GM18505 (cell line): Measurements from ENCODE around the gene POU6F1.

ENCODE experiments used
- ATAC-seq: cut with Tn5 transposase; IDR thresholded peaks from one replicate; pipeline ENCODE4 v1.9.1; 2021; ENCODE audit not compliant: unreplicated experiment
- POLR2A ChIP-seq: IDR thresholded peaks from 4 replicates; pipeline ENCODE4 v1.6.1; 2011; ENCODE audit warnings: borderline replicate concordance; ENCODE audit not compliant: insufficient read depth, insufficient read length; ENCODE audit errors: extremely low read depth

The POU6F1 gene

DNA sequence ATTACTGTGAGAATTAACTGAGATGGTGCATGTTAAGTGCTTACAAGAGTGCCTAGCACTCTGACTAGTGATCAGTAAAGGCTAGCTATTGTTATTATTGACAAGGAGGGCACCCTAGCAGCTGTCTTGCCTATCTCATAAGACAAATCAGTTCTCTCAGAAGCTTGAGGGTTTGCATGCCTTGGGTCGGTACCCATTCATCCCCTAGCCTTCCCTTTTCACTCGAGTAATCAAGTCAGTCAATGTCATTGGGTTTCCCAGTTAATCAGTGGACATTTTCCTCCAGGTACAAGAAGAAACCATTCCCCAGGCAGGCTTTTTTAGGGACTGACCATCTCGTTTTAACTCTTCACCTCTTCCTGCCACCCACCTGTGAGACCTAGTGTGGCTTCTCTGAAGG is 34.5 kb downstream of the POU6F1 start:
- no peak for TF ChIP-seq POLR2A
- ATAC-seq = no peak

DNA sequence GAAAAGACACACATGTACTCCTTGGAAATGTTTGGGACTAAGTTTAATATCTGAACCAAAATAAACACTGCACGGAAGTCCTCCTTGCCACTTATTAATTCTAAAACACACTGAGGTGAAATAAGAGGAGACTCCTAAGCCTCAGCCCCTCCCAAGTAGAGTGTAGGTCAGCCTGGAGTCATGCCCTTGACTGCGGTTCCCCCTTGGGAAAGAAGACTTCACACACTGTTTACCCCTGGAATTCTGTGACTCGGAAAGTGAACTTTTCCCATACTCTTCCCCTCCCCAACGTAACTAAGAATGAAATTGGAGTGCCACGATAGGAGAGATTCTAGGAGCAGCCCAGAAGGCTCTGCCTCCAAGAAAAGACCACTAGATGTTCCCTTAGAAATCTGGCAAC is 36.3 kb downstream of the POU6F1 start:
- TF ChIP-seq POLR2A = no peak
- no peak for ATAC-seq

DNA sequence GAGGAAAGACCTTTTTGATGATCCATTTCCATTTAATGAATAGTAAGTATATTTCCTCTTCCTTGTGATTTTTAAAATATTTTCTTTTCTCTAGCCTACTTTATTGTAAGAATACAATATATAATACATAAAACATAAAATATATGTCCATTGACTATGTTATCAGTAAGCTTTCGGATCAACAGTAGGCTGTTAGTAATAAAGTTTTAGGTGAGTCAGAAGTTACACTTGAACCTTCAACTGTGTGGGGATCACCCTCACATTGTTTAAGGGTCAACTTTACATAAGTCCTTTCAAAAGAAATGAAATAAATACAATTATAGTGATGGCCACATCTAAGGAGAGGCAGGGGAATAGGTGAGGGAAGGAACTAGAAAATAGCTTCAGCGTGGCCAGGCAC is 40.0 kb downstream of the POU6F1 start:
- no peak for TF ChIP-seq POLR2A
- no peak for ATAC-seq

DNA sequence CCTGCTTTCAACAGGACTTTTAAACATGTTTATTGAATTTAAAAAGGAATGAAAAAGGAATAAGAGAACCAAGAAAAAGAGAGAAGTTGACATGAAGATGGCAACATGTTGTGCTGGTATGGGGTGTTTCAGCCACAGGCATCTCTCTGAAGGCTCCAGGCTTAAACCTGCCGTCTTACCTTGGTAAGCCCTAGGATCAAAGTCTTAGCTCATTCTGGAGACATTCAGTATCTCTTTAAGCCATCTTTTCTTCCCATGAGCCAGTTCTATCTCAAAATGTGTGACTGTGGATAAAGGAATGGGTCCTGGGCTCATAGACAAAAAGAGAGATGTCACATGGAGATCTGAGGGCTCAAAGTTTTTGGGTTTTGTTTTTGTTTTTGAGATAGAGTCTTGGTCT is 43.4 kb downstream of the POU6F1 start:
- ATAC-seq = no peak
- TF ChIP-seq POLR2A = no peak

DNA sequence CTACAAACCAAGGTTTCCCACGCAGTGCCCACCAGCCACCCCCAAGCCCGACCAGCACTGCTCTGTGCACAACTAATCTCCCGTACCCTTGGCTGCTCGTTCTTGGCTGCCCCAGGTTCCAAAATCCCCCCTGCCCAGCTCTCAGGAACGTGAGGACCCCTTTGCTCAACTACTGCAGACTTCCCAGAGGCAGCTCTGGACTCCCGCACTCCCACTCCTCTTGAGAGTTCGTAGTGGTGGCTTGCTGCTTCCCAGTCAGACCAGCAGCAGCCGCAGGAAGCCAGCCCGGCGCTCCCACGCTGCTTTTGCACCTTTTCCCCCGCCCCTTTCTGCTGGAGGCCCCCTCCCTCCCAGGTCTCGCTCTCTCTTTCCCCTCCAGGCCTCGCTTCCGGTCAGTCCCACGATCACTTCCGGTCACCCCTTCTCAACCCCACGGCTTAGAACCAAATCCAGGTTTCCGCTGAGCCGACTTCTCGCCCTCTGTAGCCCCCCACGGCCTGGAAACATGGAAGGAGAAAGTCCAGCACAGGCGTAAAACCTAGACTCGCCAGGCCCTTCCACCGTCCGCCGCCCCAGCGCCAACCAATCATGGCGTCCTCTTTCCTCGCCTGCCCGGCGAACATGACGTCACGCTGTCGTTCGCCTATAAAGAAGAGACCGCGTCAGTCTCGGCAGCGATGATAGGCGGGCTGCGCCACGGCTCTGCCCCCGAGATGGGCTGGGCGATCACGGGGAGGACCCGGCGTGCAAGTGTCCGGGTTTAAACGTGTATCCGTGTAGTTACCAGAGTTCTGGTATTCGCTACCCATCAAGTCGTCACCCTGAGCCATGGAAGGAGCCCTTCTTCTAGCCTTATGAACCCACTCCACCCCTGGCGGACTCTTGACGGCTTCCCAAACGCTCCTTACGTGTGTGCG is 45.1 kb downstream of the POU6F1 start, which contains the start of gene TFCP2:
Gene TFCP2 (minus strand): TSS at position 621 of the 917 bp plus-strand sequence. CDS start 713 bp downstream, outside the sequence.
- peak; percentile 73 for TF ChIP-seq POLR2A
- ATAC-seq = peak; percentile 88

DNA sequence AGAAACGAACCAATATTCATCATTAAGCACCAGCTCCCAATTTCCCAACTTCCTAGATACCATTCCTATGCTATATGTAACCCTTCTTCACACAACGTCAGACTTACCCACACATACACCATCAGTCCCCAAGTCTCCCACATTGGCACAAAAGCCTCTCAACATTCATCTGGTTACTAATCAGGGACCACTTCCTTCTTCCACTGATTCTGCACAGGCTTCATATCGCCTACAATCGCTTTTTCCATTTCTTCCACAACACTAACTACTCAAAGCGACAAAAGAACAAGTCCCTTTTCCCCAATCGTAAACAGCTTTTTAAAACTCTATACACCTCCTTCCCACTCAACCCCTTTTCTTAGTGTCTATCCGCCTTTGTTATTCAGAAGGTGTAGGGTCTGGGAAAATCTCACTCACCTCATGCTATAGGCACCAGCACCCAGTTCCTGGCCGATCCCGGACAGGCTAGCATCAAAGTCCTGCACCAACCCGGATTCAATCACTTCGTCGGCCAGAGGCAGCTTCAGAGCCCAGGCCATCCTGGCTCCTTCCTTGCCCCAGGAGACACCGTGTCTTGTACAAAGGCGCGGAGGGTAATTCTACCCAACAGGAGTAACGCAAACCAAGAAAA is 45.9 kb downstream of the POU6F1 start:
- no peak for TF ChIP-seq POLR2A
- peak; percentile 15 for ATAC-seq

DNA sequence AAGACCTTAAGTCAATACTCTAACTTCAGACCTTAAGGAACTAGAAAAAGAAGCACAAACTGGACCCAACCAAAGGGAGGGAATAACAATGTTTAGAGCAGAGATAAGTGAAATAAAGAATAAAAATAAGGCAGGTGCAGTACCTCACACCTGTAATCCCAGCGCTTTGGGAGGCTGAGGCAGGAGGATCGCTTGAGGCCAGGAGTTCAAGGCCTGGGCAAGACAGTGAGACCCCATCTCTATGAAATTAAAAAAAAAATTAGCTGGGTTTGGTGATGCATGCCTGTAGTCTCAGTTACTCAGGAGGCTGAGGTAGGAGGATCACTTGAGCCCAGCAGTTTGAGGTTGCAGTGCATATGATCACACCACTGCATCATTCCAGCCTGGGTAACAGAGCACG is 54.1 kb downstream of the POU6F1 start:
- no peak for ATAC-seq
- TF ChIP-seq POLR2A = no peak

DNA sequence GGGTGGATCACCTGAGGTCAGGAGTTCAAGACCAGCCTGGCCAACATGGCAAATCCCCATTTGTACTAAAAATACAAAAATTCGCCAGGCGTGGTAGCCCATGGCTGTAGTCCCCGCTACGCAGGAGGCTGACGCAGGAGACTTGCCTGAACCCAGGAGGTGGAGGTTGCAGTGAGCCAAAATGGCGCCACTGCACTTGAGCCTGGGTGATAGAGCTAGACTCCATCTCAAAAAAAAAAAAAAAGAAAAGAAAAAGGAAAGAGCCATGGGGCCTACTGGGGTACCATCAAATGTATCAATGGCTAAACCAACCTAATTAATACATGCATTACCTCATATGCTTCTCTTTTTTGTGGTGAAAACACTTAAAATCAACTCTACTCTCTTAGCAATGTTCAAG is 55.6 kb downstream of the POU6F1 start:
- ATAC-seq = no peak
- no peak for TF ChIP-seq POLR2A

DNA sequence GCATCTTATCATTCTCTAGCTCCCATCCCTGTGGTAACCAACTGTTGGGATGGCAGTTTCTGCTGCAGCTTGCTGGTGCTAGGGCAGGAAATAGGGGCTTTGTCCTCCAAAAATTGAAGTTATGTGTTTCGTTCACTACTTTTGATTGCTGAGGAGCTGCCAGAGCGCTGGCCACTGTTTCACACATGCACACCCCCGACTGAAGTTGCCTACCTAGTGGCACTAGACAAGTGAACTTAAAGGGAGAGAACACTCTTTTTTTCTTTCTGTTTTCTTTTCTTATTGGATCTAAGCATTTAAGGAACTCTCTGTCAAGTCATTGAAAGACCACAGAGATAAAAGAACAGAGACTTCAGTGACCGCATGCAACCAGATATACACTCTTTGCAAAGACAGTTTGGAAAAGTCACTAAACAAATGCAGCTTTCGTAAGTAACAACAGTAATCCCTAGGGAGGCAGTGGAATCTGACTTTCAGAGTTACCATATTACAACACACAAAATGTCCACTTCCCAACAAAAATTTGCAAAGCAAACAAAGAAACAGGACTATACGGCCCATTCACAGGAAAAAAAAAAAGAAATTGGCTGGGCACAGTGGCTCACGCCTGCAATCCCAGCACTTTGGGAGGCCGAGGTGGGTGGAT is 56.9 kb downstream of the POU6F1 start:
- no peak for ATAC-seq
- no peak for TF ChIP-seq POLR2A

DNA sequence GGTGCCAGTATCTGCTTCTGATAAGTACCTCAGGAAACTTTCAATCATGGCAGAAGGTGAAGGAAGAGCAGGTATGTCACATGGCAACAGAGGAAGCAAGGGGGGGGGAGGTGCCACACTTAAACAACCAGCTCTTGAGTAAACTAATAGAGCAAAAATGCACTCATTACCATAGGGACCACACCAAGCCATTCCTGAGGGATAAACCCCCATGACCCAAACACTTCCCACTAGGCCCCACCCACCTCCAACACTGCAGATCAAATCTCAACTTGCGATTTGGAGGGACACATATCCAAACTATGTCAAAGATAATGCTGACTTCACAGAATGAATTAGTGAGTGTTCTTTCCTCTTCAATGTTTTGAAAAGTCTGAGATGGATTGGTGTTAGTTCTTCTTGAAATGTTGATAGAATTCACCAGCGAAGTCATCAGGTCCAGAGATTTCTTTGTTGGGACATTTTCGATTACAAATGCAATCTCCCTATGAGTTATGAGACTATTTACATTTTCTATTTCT is 61.6 kb downstream of the POU6F1 start:
- no peak for TF ChIP-seq POLR2A
- no peak for ATAC-seq

DNA sequence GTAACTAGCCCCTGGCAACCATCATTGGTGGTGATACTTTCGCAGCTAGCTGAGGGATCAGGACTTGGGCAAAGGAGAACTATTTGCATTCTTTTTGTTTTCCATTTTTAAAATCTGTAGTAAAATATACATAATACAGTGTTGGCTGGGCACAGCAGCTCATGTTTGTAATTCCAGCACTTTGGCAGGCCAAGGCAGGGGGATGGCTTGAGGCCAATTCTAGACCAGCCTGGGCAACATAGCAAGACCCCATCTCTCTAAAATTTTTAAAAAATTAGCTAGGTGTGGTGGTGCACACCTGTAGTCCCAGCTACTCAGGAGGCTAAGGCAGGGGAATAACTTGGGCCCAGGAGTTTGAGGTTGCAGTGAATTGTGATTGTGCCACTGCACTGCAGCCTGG is 64.9 kb downstream of the POU6F1 start:
- ATAC-seq = no peak
- no peak for TF ChIP-seq POLR2A

DNA sequence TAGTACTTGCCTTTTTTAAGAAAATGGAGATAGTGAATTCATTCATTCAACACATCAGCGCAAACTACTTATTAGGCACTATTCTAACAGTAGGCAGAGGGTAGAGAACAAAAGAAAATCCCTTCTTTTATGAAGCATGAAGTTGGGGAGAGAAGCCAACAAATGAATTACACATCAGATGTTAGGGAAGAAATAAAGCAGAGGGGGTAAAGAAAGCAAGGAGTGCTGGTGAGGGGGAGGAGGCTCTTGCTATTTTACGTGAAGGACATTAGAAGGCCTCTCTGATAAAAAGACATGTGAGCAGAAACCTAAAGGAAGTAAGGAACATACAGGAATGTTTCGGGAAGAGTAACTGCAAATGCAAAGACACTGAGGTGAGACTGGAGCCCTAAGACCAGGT is 67.1 kb downstream of the POU6F1 start:
- ATAC-seq = no peak
- no peak for TF ChIP-seq POLR2A

DNA sequence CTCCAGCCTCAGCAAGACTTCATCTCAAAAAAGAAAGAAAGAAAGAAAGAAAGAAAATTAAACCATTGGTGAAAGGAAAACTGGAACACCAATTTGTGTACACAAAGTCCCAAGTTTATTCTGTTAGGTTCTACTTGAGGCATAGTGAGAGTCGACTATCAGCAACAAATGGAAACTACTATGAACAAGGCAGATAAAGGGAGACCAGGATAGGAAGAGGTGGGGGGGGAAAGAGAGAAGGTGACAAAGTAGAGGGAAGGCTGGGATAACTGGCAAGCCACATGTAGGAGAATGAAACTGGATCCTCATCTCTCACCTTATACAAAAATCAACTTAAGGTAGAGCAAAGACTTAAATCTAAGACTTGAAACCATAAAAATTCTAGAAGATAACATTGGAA is 70.6 kb downstream of the POU6F1 start:
- no peak for ATAC-seq
- no peak for TF ChIP-seq POLR2A
